OCI-M2 (cell line): ENCODE measurements around the gene PPP2R5C.

Experiments used
- DNase-seq: peaks from one replicate; lab custom pipeline; 2025; ENCODE audit not compliant: unreplicated experiment; lab: John Stamatoyannopoulos, UW

Gene PPP2R5C

GRCh38 chr14:101754893-101755292, 6.6 kb upstream of the PPP2R5C start:
- no peak for DNase-seq

GRCh38 chr14:101755591-101756324, 5.8 kb upstream of the PPP2R5C start:
- DNase-seq = no peak

- DNase-seq = no peak
Measured at GRCh38 chr14:101757064-101757838, 4.3 kb upstream of the PPP2R5C start.

- DNase-seq = no peak
Measured at GRCh38 chr14:101757839-101758211, 3.7 kb upstream of the PPP2R5C start.

- DNase-seq = no peak
Measured at GRCh38 chr14:101758913-101759593, 2.5 kb upstream of the PPP2R5C start.

- peak; percentile 58 for DNase-seq
Measured at GRCh38 chr14:101760138-101761011, 1.1 kb upstream of the PPP2R5C start.

- no peak for DNase-seq
Measured at GRCh38 chr14:101761881-101762529, 496 bp downstream of the PPP2R5C start.

- no peak for DNase-seq
Measured at GRCh38 chr14:101762530-101763101, 1.1 kb downstream of the PPP2R5C start.

- DNase-seq = no peak
Measured at GRCh38 chr14:101763941-101764709, 2.6 kb downstream of the PPP2R5C start.

GRCh38 chr14:101767618-101768362, 6.3 kb downstream of the PPP2R5C start:
- DNase-seq = no peak

GRCh38 chr14:101770183-101770582, 8.7 kb downstream of the PPP2R5C start:
- no peak for DNase-seq

- DNase-seq = no peak
Measured at GRCh38 chr14:101772770-101773169, 11.3 kb downstream of the PPP2R5C start.

- no peak for DNase-seq
Measured at GRCh38 chr14:101773378-101773777, 11.9 kb downstream of the PPP2R5C start.

- DNase-seq = no peak
Measured at GRCh38 chr14:101774006-101774795, 12.7 kb downstream of the PPP2R5C start.

GRCh38 chr14:101774814-101775213, 13.3 kb downstream of the PPP2R5C start:
- no peak for DNase-seq

- no peak for DNase-seq
Measured at GRCh38 chr14:101775826-101776225, 14.3 kb downstream of the PPP2R5C start.

GRCh38 chr14:101776344-101776743, 14.8 kb downstream of the PPP2R5C start:
- no peak for DNase-seq

GRCh38 chr14:101780390-101780789, 18.9 kb downstream of the PPP2R5C start:
- no peak for DNase-seq
